HEK293 (cell line): ENCODE data around the gene CACNA1S.

ENCODE experiments used
- HOXA7 ChIP-seq: sonication (generic); formaldehyde crosslinking; IDR thresholded peaks from 2 replicates; pipeline ENCODE4 v1.8.1; 2022; ENCODE audit warnings: missing genetic modification reagents, borderline replicate concordance
- ZBTB49 ChIP-seq: fragments of 450-650 bp; formaldehyde crosslinking; IDR thresholded peaks from 2 replicates; pipeline ENCODE4 v1.5.1; 2016; ENCODE audit warnings: missing biosample characterization, missing genetic modification characterization, low read depth
- ZNF16 ChIP-seq: fragments of 450-650 bp; formaldehyde crosslinking; IDR thresholded peaks from 2 replicates; pipeline ENCODE4 v1.5.1; 2016; ENCODE audit warnings: low read depth, missing biosample characterization, missing genetic modification characterization
- ZNF248 ChIP-seq: fragments of 450-650 bp; formaldehyde crosslinking; IDR thresholded peaks from 2 replicates; pipeline ENCODE4 v1.5.1; 2017; ENCODE audit warnings: missing biosample characterization, missing genetic modification characterization
- ZNF792 ChIP-seq: fragments of 450-650 bp; formaldehyde crosslinking; IDR thresholded peaks from 2 replicates; pipeline ENCODE4 v1.5.1; 2016; ENCODE audit warnings: missing biosample characterization, missing genetic modification characterization

- TF ChIP-seq ZNF792 (tag by site-specific recombination) = no peak
- no peak for TF ChIP-seq HOXA7
- no peak for TF ChIP-seq ZNF248
- TF ChIP-seq ZNF16 (tag by site-specific recombination) = no peak
- no peak for TF ChIP-seq ZBTB49
Observed at GRCh38 chr1:201061886-201062285, 50.3 kb downstream of the CACNA1S start.
